Fibroblast of the aortic adventitia (primary cell): Measurements from ENCODE around the gene PTBP2. TPM values are rescaled to one million over a fixed set of nuclear protein-coding genes. Genes with fewer than 3 reads are reported as not detected.
"Not testable (repeated sequence)": the region's sequence is repeated elsewhere in the genome, so short reads cannot be mapped to it uniquely, and the experiment has no call there.

Experiments
- DNase-seq: peaks from one replicate; pipeline ENCODE4 v3.0.0-alpha.2; 2010; ENCODE audit warnings: low read depth
- H3K4me3 ChIP-seq: 2 replicates; pipeline ENCODE4 v1.5.1; 2011; ENCODE audit warnings: low read depth, mild to moderate bottlenecking, control low read depth, low read length, moderate library complexity
- CTCF ChIP-seq: IDR thresholded peaks from 2 replicates; pipeline ENCODE4 v1.5.1; 2011; ENCODE audit warnings: mild to moderate bottlenecking, low read length, control low read depth, inconsistent platforms; ENCODE audit not compliant: insufficient read depth
- total RNA-seq: library from RNA; depleted of rRNA; stranded (reverse); fragments of >200 nt; gene quantifications from 2 replicates; pipeline ENCODE4 v1.2.3, GENCODE V29; 2012; ENCODE audit warnings: low replicate concordance

Gene PTBP2
- total RNA-seq, 1 donor = 41.7 TPM

GRCh38 chr1:96772972-96773371 is 51.4 kb downstream of the PTBP2 start:
- no peak for DNase-seq
- no peak for TF ChIP-seq CTCF
- H3K4me3 ChIP-seq = no peak overlapping the region

DNA sequence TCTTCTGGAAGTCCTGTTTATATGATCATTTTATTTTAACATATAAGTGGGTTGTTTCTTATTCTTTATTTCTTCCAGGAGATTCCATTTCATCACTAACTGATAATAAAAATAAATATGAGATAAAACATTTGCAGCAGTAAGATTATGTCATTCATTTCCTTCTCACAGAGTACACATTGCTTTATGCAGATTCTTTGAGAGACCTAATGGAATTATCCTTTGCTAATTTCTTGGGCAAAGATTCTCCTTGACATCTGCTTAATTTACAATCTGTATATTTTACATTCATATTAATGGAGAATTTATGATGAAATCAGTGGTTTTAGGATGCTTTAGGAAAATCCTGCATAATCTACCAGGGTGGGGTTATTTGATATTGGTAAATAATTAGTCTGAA is 60.6 kb downstream of the PTBP2 start:
- no peak for DNase-seq
- TF ChIP-seq CTCF = no peak

DNA sequence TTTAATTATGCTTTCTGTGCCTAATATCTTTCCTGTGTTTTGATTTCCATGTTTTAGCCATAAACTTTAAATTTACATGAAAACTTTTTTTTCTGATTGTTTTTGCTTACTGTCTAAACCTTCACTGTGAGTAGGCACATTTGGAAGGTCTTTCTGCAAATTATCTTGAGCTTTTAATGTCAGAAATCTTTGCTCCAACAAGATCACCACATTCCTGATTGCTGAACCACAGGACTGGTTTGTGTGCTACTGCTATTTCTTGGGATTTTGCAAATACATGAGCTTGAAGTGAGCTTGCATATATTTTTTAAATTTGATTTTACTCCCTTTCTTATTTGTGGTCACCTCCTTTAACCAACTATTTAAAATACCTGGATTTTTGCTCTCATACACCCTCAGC is 61.3 kb downstream of the PTBP2 start:
- TF ChIP-seq CTCF = no peak
- H3K4me3 ChIP-seq = no peak overlapping the region
- peak; percentile 39 for DNase-seq

More for the DNA sequence above, 60.6 kb downstream of the PTBP2 start:
- H3K4me3 ChIP-seq = no peak overlapping the region

- no peak for DNase-seq
- TF ChIP-seq CTCF = no peak
Measured at GRCh38 chr1:96790599-96790998, 69.0 kb downstream of the PTBP2 start.

GRCh38 chr1:96792220-96792619 is 70.6 kb downstream of the PTBP2 start:
- DNase-seq = no peak
- no peak overlapping the region for H3K4me3 ChIP-seq
- no peak for TF ChIP-seq CTCF

More at GRCh38 chr1:96790599-96790998, 69.0 kb downstream of the PTBP2 start:
- H3K4me3 ChIP-seq = no peak overlapping the region

DNA sequence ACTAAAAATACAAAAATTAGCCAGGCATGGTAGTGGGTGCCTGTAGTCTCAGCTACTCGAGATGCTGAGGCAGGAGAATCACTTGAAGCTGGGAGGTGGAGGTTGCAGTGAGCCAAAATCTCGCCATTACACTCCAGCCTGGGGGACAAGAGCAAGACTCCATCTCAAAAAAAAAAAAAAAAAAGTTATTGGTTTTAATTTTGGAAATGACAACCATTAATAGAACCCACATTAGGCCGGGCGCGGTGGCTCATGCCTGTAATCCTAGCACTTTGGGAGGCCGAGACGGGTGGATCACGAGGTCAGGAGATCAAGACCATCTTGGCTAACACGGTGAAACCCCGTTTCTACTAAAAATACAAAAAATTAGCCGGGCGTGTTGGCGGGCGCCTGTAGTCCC is 80.1 kb downstream of the PTBP2 start:
- not testable (repeated sequence) for DNase-seq, H3K4me3 ChIP-seq

DNA sequence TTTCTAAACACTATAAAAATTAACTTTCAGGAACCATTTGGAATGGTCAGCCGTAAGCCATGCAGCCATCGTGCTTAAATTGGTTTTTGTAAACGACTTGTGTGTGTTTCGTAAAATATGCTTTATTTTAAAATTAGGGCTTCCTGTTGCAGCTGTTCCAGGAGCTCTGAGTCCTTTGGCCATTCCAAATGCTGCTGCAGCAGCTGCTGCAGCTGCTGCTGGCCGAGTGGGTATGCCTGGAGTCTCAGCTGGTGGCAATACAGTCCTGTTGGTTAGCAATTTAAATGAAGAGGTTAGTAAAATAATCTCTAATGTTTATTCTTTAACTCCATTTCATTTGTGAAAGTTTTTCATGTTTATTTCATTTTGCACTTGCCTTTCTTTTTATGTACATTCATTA is 83.1 kb downstream of the PTBP2 start:
- no peak for TF ChIP-seq CTCF
- no peak overlapping the region for H3K4me3 ChIP-seq
- no peak for DNase-seq
